ENCODE results near the gene NMNAT2. TPM values are rescaled to one million over a fixed set of nuclear protein-coding genes. Genes with fewer than 3 reads are reported as not detected.

The NMNAT2 gene
- total RNA-seq, 2 experiments from 2014 or later = not detected

GRCh38 chr1:183231545-183231944 is 186.6 kb downstream of the NMNAT2 start:
- H3K9me3 ChIP-seq (ENCODE audit: low read length) = no peaks in the 10 kb centered on the region
- TF ChIP-seq CTCF (conservative IDR thresholded peaks at IDR 0.05; ENCODE audit: low read length) (no peak), EZH2phosphoT487 (IDR thresholded peaks at IDR 0.05; ENCODE audit: borderline replicate concordance, low read depth, low read length) (no peak)
- no peaks in the 10 kb centered on the region for H3K4me1 ChIP-seq (ENCODE audit: insufficient read depth, low read length, poor library complexity, severe bottlenecking)
- no peaks in the 10 kb centered on the region for H4K20me1 ChIP-seq (ENCODE audit: insufficient read depth, low read length)
- H3K9me2 ChIP-seq (ENCODE audit: insufficient read depth, low read length) = no peaks in the 10 kb centered on the region
- no peaks in the 10 kb centered on the region for H3K36me3 ChIP-seq (ENCODE audit: insufficient read depth, low read length)
- H3K4me3 ChIP-seq (ENCODE audit: low read depth, low read length, poor library complexity, severe bottlenecking) = no peak overlapping the region
- no peak overlapping the region for H3K27ac ChIP-seq (ENCODE audit: low read depth, low read length, poor library complexity, severe bottlenecking)
- BruUV-seq (replicated peaks) = no TSS peak
- H3K79me2 ChIP-seq (ENCODE audit: insufficient read depth, low read depth, low read length) = no peaks in the 10 kb centered on the region
- no peak overlapping the region for H3K4me2 ChIP-seq (ENCODE audit: low read length)
- POLR2A ChIA-PET = interaction anchor here (0.6 kb wide), 2 partner anchors 10 to 512 kb away, joined by 3 read pairs; no protein-coding TSS in a partner anchor
- DNase-seq (ENCODE audit: low spot score) = no peak
- H2AFZ ChIP-seq (ENCODE audit: low read length) = no peak overlapping the region
- intact Hi-C loops (cut with micrococcal nuclease; ENCODE audit: unreplicated experiment) = no loop called here
- CTCF ChIA-PET (ENCODE audit: unreplicated experiment) = interaction anchor here (1.4 kb wide), 1 partner anchor 269 kb away, joined by 3 read pairs; no protein-coding TSS in a partner anchor

- POLR2A ChIA-PET = no interaction called here
Observed at GRCh38 chr1:183230413-183230812, 187.8 kb downstream of the NMNAT2 start.

More at GRCh38 chr1:183230413-183230812, 187.8 kb downstream of the NMNAT2 start:
- intact Hi-C loops (cut with micrococcal nuclease; ENCODE audit: unreplicated experiment) = no loop called here
- Histone ChIP-seq H3K36me3 (ENCODE audit: insufficient read depth, low read length) (no peaks in the 10 kb centered on the region), H3K79me2 (ENCODE audit: insufficient read depth, low read depth, low read length) (no peaks in the 10 kb centered on the region), H3K4me2 (ENCODE audit: low read length) (no peak overlapping the region), H3K4me3 (ENCODE audit: low read depth, low read length, poor library complexity, severe bottlenecking) (no peak overlapping the region), H3K9me3 (ENCODE audit: low read length) (no peaks in the 10 kb centered on the region), H3K4me1 (ENCODE audit: insufficient read depth, low read length, poor library complexity, severe bottlenecking) (no peaks in the 10 kb centered on the region), H4K20me1 (ENCODE audit: insufficient read depth, low read length) (no peaks in the 10 kb centered on the region), H3K9me2 (ENCODE audit: insufficient read depth, low read length) (no peaks in the 10 kb centered on the region), H3K27ac (ENCODE audit: low read depth, low read length, poor library complexity, severe bottlenecking) (no peak overlapping the region), H2AFZ (ENCODE audit: low read length) (no peak overlapping the region)
- CTCF ChIA-PET (ENCODE audit: unreplicated experiment) = no interaction called here
- DNase-seq (ENCODE audit: low spot score) = no peak
- BruUV-seq (replicated peaks) = no TSS peak
- TF ChIP-seq EZH2phosphoT487 (IDR thresholded peaks at IDR 0.05; ENCODE audit: borderline replicate concordance, low read depth, low read length) = no peak
- no peak for TF ChIP-seq CTCF (conservative IDR thresholded peaks at IDR 0.05; ENCODE audit: low read length)

Data from OCI-LY7 (cell line).